NT2/D1 (cell line): Measurements from ENCODE around the gene ITPKB.

Experiments
- SUZ12 ChIP-seq: IDR thresholded peaks from 2 replicates; pipeline ENCODE4 v1.6.1; 2011; ENCODE audit not compliant: insufficient read length, insufficient read depth; ENCODE audit errors: extremely low read depth
- YY1 ChIP-seq: IDR thresholded peaks from 2 replicates; pipeline ENCODE4 v1.6.1; 2011; ENCODE audit not compliant: insufficient read length, insufficient read depth
- ZNF274 ChIP-seq: IDR thresholded peaks from 2 replicates; pipeline ENCODE4 v1.6.1; 2011; ENCODE audit warnings: mild to moderate bottlenecking, low read depth, low read length

DNA sequence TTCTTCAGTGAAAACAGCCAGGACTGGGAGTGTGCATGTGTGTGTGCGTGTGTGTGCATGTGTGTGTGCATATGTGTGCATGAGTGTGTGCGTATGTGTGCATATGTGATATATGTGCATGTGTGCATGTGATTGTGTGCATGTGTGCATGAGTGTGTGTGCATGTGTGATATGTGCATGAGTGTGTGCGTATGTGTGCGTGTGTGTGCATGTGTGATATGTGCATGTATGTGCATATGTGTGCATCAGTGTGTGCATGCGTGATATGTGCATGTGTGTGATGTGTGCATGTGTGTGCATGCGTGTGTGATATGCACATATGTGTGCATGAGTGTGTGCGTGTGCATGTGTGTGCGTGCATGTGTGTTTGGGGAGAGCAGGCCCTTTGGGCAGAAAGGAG lies 89.8 kb downstream of the ITPKB start:
- TF ChIP-seq YY1: no peak
- no peak for TF ChIP-seq ZNF274
- no peak for TF ChIP-seq SUZ12
